HG03060 (cell line): ENCODE results near the gene PODXL.
"Not testable (repeated sequence)": the region's sequence is repeated elsewhere in the genome, so short reads cannot be mapped to it uniquely, and the experiment has no call there.

Experiments
- ATAC-seq: cut with Tn5 transposase; IDR thresholded peaks from one replicate; pipeline ENCODE4 v1.9.1; 2021; ENCODE audit warnings: low read depth, moderate number of reproducible peaks; ENCODE audit not compliant: unreplicated experiment

The PODXL gene

DNA sequence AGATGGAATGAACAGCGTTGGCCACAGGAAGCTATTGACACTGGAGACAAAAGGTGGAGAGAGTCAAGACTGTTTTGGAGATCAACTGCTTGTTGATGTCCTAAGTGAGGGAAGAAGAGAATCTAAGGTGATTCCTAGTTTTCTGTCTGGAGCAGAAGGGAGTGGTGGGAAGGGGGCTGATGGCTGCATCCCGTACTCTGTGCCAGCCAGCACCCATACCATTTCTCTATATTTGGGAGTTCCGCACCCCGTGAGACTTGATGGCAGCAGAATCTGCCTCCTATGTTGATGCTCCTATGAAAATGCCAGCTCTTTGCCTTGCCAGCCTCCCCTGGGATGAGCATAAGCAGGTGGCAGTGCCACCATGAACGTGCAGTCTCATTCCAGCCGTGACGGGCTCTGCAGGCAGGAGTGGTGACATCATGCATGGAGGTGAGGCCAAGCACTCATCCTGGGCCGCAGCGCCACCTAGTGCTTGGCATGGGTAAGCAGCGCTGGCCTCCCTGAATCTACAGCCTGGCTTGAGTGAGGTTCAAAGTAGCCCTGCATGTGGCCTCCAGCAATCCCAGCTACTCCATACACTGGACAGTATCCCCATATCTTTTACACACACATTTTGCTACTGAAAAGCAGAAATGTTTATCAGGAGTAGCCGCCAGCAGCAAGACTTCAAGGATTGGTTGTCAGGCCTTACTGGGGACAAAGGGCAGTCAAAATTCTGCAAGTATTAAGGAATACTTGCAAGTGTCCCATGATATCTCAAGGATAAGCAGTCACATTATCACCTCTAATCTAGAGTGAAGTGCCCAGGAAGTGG is 43.0 kb downstream of the PODXL start:
- no peak for ATAC-seq

DNA sequence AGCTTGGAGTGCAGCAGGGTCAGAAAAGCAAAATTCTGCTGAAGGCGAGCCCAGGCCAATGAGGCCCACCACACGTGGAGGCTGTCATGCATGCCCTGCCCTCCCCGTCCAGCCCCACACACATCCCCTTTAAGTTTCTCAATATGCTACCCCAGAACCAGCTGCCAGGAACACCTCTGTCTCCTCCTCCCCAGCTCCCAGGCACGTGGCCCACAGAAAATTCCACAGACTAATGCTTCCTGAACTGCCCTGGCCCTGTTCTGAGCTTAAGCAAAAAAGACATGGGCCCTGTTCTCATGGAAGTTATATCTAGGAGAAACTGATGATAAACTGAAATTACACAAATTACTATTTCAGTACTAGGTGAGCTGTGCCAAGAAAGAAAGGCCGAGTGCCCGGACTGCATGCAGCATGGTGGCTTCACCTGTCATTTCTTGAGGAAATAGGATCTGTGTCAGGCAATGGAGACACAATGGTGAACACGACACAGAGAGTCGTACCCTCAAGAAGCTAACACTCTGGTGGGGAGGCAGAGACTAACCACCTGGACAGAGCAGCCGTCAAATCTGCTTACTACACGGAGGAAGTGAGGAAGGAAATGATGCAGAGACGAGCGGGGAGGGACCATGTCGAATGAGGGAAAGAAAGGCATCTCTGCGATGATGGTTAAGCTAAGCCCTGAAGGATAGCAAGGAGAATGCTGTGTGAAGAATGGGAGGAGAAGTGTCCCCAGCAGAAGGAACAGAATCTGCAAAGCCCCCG is 44.5 kb downstream of the PODXL start:
- no peak for ATAC-seq

DNA sequence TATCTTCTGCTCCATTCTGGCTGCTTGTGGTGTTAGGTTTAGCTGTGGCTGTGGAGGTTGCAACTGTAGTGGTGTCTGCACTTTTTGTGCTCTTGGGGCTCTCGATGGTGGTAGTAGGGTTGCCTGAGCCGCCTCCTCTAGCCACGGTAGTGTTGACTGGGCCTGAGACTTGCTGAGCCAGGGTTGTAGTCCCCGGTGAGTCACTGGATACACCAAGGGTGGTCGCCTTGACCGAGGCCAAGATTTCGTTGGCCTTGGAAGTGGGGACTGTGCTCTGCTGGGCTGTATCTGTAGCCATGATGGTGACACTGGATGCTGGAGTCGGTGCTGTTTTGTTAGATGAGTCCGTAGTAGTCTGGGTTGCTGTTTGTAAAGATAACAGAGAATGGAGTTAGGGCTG is 45.4 kb downstream of the PODXL start:
- no peak for ATAC-seq

DNA sequence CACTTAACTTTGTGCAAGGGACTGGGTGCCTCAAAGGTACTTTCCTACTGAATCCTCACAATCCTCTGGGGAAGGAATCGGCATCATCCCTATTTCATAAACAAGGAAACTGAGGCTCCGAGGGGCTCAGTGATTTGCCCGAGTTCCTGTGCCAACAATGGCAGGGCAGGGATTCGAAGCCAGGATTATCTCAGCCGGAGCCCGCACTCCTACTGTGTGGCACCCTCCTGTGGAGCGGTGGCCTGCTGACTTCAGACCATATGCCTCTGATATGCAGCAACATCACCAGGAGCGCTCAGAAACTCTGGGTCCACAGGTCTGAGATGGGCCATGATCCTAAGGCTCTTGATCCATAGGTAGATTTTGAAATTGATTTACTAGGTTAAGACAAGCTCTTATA is 46.6 kb downstream of the PODXL start:
- no peak for ATAC-seq

DNA sequence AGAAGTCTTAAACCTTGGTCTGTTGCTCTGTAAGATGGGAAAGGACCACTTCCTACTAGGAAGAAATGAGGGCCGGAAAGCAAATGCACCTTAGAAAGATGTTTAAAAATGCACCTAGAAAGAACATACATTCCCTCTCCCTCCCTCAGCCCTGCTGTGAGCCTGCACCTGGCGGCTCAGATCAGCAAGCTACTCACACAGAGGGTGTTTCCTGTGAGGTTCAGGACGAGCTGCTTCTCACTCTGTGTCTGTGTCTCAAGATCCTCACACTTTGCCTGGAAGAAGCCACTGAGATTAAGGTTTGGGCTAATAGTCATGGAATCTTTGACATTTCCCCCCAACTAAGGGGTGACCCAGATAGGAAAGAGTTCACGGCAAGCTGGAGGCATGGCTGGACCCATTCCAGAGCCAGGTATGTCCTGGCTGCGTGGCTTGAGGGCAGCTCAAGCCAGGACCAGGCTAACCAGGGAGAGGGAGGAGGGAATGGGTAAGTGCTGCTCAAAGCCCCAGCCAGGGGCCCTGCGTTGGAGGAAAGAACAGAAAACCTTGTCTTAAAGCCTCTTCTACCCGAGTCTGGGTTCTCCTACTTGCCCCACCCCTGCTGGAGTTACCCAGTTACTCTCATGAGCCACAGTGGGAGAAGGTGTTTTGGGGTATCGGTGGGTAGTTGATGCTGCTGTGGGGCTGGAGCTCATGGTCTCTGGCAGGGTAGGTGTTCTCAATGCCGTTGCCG is 47.5 kb downstream of the PODXL start:
- no peak for ATAC-seq

DNA sequence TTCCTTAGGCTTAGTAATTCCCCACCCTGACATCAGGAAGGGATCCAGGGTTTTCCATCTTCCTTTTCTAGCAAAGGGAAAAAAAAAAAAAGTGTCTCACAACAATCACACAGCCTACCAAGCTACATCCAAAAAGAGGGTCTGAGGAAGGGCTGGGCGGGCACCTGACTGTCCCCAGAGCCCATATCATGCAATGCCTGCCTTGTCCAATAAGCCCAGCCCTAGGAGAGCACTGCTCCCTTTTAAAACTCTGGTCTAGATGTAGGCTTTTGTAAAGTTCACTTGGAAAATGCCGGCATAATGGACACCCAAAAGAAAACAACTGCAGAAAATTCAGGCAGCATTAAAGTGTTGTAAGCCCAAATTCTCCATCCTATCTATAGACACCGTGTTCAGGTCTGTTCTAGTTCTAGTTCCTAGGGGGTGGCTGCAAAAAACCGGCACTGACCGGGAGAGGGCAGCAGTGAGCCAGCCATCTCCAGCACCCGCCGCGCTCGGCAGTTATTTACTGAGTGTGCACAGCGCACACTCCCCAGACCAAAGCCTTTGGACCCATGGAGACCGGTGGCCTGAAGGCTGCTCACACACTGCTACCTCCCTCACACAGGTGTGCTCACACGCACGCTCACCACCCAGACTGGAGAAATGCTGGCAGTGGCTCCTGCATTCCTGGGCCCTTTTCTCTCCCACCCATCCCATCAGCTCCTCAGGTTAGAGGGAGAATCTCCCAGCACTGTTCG is 48.7 kb downstream of the PODXL start:
- no peak for ATAC-seq

DNA sequence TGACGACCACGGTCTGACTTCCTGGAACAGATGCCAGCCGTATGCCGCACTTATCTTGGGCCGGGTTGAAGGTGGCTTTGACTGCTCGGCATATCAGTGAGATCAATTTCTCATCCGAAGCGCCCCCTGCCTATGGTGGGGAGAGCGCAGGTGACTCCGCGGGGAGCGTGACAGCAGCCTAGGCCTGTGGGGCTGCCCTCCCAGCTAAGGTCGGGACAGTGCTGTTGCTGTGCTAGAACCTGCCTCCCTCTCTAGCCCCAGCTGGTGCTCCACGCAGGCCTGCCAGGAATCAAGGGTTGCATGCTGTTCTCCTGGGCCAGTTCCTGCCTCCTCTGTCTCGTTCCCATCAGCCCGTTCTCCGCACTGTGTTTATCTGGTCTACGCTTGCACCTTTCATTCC is 49.8 kb downstream of the PODXL start:
- ATAC-seq: no peak

DNA sequence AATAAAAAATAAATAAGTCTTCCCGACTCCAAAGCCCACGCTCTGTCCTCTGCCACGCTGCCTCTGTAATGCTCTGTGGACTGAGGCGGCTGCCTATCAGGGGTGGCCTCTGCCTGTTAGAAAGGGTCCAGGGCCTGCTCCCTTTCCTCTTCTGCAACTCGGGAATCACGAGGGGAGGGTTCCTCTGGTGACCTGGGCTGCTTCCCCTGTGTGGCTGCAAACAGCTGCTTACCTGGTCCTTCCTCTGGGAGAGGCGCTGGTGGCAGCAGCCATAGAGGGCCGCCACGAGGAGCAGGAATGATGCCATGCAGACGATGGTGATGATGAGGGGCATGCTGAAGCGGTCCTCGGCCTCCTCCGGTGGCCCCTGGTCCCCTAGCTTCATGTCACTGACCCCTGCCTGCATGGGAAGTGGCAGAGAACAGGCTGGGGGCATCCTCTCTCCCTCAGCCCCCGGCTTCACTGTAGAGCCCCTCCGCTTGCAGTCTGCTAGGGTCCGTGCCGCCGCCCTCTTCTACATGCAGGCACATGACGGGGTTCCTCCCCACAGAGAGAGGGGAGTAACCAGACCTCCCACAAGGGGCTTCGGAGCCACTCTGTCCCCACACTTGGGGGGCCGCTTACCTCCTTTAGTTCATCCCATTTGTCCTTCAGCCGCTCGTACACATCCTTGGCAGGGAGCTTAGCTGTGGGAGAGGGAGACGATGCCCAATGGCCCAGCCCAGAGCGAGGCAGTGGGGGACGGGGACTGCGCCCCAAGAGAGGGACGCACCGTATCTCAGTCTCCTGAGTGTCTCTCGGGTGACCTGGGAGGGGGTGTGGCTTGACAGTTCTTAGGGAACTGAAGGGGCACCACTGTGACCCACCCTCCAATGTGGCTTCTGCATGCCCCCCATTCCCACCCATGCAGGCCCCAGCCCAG is 50.5 kb downstream of the PODXL start:
- no peak for ATAC-seq

DNA sequence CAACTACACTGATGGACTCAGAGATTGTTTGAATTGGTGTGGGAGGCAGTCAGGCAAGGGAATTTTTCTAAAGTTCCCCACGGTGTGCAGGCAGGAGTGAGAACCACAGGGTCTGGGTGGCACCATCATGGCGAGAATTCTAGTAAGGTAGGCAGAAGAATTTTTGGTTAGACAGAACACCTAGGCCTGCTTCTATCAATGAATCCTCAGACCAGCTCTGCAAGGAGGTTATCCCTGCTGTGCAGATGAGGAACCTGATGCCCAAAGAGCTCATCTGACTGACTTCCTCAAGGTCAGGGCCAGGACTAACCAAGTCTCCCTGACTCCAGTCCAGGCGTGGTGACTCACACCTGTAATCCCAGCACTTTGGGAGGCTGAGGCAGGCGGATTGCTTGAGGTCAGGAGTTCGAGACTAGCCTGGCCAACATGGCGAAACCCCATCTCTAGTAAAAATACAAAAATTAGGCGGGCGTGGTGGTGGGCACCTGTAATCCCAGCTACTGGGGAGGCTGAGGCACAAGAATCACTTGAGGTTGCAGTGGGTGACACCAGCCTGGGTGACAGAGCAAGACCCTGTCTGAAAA is 51.3 kb downstream of the PODXL start:
- not testable (repeated sequence) for ATAC-seq

DNA sequence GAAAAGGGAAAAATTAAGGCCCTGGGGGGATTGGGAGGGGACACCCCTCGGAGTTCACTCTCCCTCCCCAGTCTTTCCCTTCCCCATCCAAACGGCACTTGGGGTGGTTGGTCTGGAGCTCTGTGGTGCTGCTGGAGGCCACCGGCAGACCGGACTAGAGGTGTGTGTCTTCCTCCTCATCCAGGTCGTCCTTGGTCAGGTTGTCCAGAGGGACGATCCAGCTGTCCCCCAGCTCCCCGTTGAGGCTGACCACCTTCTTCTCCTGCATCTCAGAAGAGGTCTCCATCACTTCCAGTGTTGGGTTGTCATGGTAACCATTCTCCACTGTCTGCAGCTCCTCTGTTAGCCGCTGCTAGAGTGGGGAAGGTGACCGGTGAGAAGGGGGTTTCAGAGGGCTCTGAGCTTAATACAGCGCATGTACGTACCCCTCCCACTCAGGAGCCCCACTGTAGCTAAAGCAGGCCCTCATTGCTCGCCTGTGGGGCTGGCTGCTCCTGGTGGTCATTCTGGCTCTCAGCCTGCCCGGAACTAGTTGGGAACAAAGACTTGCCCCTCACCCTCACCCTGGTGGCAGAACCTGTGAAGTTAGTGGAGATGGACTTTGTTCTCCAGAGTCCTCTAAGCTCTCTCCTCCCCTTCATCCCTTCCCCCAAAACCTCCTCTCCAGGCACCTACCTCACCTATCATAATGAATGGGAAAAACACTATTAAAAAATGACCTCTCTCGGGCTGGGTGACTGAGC is 52.1 kb downstream of the PODXL start:
- no peak for ATAC-seq

DNA sequence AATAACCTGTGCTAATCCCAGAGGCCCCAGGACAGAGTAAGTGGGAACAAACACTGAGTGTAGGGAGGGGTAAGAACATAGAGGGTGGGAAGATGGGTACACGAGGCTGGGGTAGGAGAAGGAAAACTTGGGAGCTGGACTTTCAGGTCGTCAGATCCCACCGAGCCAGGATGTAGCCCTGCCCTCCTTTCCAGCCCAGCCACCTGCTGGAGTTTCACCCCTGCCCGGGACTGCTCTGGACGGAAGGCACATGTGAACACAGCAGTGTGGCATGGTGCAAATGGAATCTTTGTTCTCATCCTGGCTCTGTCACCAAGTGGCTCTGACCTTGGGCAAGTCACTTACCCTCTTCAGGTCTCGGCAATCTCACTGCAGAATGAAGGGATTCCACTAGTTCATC is 52.8 kb downstream of the PODXL start:
- no peak for ATAC-seq

DNA sequence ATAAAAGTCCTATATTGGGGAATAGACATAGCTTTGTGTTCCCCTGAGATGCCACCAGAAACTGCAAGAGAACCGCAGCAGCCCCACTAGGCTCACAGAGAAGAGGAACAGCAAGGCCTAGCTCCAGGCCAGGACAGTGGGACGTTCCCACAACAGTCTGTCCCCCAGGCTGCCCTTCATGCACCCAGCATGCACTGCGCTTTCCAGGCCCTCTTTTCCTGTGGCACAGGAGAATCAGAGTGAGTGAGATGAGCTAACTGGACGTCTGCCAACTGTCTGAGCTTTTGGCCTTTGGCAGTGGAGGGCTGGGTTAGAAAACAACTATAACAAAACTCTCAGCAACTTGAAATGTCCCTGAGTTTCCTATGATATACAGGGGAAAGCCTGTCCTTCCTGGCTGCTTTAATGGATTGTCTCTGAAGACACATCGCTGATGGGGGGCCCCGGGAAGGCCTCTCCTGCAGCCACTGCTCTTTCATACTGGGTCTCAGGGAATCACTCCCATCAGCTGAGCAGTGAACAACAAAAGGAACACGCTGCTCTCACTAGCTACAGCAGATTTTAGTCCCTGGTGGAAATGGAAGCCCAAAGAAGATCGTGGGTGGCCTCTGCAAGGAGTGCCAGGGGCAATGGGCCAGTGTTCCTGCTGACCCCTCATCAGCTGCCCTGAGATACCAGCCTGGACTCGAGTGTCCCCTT is 53.5 kb downstream of the PODXL start:
- no peak for ATAC-seq

DNA sequence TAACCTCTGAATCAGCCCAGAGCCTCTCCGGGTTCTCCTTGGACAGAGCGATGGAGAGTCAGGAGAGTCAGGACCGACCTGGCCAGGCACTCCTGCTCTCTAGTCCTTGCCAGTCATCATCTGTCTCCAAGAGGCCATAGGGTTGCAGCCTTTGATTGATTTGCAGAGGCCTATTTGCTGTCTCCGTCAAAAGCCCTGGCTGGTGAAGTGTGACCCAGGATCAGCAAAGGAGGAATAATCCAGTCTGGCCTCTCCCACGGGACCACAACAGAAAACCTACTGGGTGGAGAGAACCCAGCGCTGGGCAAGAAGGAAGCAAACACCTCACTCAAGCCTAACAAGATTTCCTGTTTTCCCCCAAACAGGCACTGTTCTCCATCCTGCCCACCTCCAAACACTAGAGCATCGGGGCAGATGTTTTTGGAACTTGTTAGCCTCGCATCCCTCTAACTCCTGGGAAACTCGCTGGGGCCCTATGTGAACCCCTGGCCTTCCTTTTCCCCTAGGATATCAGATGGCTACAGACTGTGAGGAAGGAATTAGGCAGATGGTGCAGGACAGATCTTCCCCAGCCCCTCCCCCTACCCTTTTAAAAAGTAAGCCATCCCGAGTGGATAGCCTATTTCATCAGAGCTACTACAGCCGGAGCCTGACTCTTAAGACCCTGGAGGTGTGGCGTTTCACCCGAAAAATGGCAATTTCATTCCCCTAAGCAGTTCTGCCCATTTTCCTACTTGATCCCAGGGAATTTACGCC is 54.3 kb downstream of the PODXL start:
- ATAC-seq: no peak

DNA sequence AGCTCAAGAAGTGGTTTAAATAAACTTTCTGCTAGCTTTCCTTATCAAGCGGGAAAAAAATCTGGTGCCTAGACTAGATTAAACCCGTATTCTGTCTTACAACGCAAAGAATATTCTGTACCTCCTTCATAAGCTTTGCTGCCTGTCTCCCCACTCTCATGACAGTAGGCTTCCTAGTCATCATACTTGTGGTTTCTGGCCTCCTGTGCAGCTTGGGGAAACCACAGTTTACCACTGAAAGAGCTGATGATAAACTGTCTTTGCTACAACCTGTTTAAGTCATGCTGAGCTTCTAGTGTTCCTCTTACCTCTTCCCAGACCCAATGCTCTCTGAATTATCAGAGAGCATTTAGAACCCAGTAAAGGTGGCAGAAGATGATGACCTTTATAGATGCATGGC is 55.0 kb downstream of the PODXL start:
- no peak for ATAC-seq

DNA sequence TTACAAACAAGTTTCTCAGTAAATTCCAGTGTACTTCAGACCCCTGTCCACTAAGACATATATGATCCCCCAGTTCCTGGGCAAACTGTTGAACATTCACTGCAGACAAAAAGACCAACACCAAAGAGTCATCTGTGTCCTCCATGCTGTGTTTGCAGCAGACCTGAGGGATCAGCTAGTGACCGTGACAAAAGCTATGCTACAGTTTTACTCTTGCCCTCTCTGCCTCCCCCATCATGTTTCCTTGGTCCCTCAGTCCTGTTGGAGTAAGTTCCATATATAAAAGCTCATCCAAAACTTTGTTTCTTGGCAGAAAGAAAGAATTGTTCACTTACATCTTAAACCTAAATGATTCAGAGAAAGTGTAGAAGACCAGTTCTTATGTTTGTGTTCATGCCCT is 56.1 kb downstream of the PODXL start:
- no peak for ATAC-seq

DNA sequence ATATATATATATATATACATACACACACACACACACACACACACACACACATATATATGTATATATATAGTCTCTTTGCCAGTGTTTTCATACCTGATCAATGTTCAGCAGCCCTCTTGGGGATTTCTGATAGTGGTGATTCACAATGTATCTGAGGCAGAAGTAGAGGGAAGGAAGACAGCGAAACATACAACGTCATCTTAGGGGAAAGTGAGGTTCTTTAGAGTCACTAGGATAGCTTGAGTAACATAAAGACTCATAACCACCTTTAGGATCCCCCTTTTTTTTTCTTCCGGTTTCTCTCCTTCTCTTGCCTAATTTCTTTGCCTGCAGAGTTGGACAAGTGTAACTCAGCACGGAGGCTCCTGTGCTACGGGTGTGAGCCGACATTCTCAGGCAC is 56.6 kb downstream of the PODXL start:
- ATAC-seq: no peak

DNA sequence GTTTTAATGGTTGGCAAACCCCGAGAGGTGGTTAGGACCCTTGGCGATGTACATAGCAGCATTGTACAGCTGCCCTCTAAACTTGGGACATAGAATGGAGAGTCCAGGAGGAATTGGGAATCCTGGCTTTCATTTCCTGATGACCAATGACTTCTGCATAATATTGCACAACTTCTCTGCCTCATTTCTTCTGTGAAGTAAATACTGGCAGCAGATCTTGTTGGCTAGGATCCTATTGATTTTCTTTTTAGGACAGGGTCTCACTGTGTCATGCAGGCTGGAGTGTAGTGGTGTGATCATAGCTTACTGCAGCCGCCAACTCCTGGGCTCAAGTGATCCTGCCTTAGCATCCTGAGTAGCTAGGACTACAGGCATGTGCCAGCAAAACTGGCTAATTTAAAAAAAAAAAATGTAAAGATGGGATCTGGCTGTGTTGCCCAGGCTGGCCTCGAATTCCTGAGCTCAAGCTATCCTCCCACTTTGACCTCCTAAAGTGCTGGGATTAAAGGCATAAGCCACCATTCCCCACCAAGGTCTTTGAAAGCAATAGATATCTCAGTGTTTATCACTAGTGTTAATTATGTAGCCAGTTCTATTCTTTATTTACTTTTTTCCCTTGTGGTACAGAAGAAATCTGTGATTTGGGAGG is 58.1 kb downstream of the PODXL start:
- no peak for ATAC-seq
